ENCODE data around the gene SSBP2. TPM values are rescaled to one million over a fixed set of nuclear protein-coding genes. Genes with fewer than 3 reads are reported as not detected.
"Not testable (repeated sequence)": the region's sequence is repeated elsewhere in the genome, so short reads cannot be mapped to it uniquely, and the experiment has no call there.

Gene SSBP2
- total and polyA plus RNA-seq, 2 donors (not counting 1 experiment from before 2014, with no cell fraction given) = 44.4 to 63.1 TPM

DNA sequence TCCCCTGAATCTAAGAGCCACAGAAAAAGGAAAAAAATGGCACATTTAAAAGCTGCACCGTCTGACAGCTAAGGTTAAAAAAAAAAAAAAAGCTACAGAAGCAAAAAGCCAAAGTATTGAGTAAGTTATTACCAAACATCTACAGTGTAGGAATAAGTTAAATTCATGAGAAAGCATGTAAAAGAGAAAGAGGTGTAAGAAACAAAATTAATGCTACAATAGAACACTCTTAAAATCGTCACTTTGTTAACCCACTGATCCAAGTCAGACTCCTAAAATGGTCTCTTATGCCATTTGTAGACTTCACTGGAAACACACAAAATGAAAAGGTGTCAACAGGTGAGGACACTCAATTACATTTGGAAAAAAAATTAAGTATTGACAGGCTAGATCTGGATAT, 120.2 kb downstream of the SSBP2 start:
- no peak overlapping the region for H3K4me2 ChIP-seq (ENCODE audit: extremely low read depth, insufficient read depth, low read length)
- H2AFZ ChIP-seq (ENCODE audit: low read length) = no peak overlapping the region
- no peak overlapping the region for H3K27ac ChIP-seq (ENCODE audit: insufficient read depth, low read length)

DNA sequence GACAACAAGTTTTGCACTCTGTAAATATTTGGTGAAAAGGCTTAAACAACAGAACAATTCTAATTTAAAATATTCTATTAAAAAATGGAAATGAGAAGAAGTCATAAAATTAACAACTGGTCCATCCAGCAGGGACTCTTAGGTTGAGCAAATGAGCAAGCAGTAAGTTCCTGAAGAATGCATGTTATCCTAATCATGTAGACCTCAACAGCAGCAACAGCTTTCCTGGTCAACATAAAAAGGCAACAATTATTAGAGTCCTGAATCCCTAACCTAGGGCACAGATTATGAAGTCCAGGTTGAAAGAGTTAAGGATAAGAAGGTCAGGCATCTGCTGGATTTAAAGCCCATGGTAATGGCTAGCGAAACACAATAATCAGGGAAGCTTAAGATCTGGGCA, 120.9 kb downstream of the SSBP2 start:
- Histone ChIP-seq H3K4me1 (ENCODE audit: control insufficient read depth, extremely low read depth, insufficient read depth, low read length) (peaks cover 8% of the 10 kb centered on the region), H2AFZ (ENCODE audit: low read length) (no peak overlapping the region), H3K36me3 (ENCODE audit: control insufficient read depth, insufficient read depth, low read length) (no peaks in the 10 kb centered on the region), H3K9ac (ENCODE audit: insufficient read depth, low read length) (no peak overlapping the region), H3K27me3 (ENCODE audit: control insufficient read depth, insufficient read depth, low read length) (no peaks in the 10 kb centered on the region), H3K27ac (ENCODE audit: insufficient read depth, low read length) (no peak overlapping the region), H3K79me2 (ENCODE audit: control insufficient read depth, insufficient read depth, low read length) (no peaks in the 10 kb centered on the region), H4K20me1 (ENCODE audit: control insufficient read depth, extremely low read depth, insufficient read depth, low read length) (no peaks in the 10 kb centered on the region), H3K4me3 (replicated peaks in 1 of 4; ENCODE audit: control extremely low read depth in 1 of 4, insufficient read depth in 1 of 4, low read depth in 3 of 4, low read length in 4 of 4) (no peak overlapping the region), H3K9me3 (ENCODE audit: control insufficient read depth, insufficient read depth, low read depth, low read length) (no peaks in the 10 kb centered on the region), H3K4me2 (ENCODE audit: extremely low read depth, insufficient read depth, low read length) (no peak overlapping the region)
- DNase-seq (ENCODE audit: low read depth in 2 of 2) = peak in 1 of 2 donors; percentile 13
- no peak for TF ChIP-seq EZH2 (IDR thresholded peaks at IDR 0.05; ENCODE audit: low read length, missing control alignments)
- TF ChIP-seq, protein P1, sequence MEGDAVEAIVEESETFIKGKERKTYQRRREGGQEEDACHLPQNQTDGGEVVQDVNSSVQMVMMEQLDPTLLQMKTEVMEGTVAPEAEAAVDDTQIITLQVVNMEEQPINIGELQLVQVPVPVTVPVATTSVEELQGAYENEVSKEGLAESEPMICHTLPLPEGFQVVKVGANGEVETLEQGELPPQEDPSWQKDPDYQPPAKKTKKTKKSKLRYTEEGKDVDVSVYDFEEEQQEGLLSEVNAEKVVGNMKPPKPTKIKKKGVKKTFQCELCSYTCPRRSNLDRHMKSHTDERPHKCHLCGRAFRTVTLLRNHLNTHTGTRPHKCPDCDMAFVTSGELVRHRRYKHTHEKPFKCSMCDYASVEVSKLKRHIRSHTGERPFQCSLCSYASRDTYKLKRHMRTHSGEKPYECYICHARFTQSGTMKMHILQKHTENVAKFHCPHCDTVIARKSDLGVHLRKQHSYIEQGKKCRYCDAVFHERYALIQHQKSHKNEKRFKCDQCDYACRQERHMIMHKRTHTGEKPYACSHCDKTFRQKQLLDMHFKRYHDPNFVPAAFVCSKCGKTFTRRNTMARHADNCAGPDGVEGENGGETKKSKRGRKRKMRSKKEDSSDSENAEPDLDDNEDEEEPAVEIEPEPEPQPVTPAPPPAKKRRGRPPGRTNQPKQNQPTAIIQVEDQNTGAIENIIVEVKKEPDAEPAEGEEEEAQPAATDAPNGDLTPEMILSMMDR (conservative IDR thresholded peaks at IDR 0.05 in 1 of 2, IDR thresholded peaks at IDR 0.05 in 1 of 2; ENCODE audit: low read depth in 1 of 2, low read length in 2 of 2) = no peak

More for the DNA sequence above, 120.2 kb downstream of the SSBP2 start:
- no peak for TF ChIP-seq EZH2 (IDR thresholded peaks at IDR 0.05; ENCODE audit: low read length, missing control alignments)
- TF ChIP-seq, protein P1 (conservative IDR thresholded peaks at IDR 0.05 in 1 of 2, IDR thresholded peaks at IDR 0.05 in 1 of 2; ENCODE audit: low read depth in 1 of 2, low read length in 2 of 2) = no peak
- DNase-seq (ENCODE audit: low read depth in 2 of 2) = no peak
- Histone ChIP-seq H3K27me3 (ENCODE audit: control insufficient read depth, insufficient read depth, low read length) (no peaks in the 10 kb centered on the region), H3K9ac (ENCODE audit: insufficient read depth, low read length) (no peak overlapping the region), H3K9me3 (ENCODE audit: control insufficient read depth, insufficient read depth, low read depth, low read length) (no peaks in the 10 kb centered on the region), H3K79me2 (ENCODE audit: control insufficient read depth, insufficient read depth, low read length) (no peaks in the 10 kb centered on the region), H3K4me1 (ENCODE audit: control insufficient read depth, extremely low read depth, insufficient read depth, low read length) (peaks cover 8% of the 10 kb centered on the region), H3K4me3 (replicated peaks in 1 of 4; ENCODE audit: control extremely low read depth in 1 of 4, insufficient read depth in 1 of 4, low read depth in 3 of 4, low read length in 4 of 4) (no peak overlapping the region), H3K36me3 (ENCODE audit: control insufficient read depth, insufficient read depth, low read length) (no peaks in the 10 kb centered on the region), H4K20me1 (ENCODE audit: control insufficient read depth, extremely low read depth, insufficient read depth, low read length) (no peaks in the 10 kb centered on the region)

DNA sequence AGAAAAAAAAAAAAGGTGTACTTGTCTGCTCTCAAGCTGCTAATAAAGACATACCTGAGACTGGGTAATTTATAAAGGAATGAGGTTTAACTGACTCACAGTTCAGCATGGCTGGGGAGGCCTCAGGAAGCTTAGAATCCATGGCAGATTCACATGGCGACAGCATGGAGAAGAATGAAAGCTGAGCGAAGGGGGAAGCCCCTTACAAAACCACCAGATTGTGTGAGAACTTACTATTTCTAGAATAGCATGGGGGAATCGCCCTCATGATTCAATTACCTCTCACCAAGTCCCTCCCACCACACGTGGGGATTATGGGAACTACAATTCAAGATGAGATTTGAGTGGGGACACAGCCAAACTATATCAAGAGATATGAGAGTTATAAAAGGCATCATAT, 122.8 kb downstream of the SSBP2 start:
- H3K4me2 ChIP-seq (ENCODE audit: extremely low read depth, insufficient read depth, low read length); H3K4me3 ChIP-seq (replicated peaks in 1 of 4; ENCODE audit: control extremely low read depth in 1 of 4, insufficient read depth in 1 of 4, low read depth in 3 of 4, low read length in 4 of 4); H3K4me1 ChIP-seq (ENCODE audit: control insufficient read depth, extremely low read depth, insufficient read depth, low read length); H4K20me1 ChIP-seq (ENCODE audit: control insufficient read depth, extremely low read depth, insufficient read depth, low read length); H3K27ac ChIP-seq (ENCODE audit: insufficient read depth, low read length); H3K9me3 ChIP-seq (ENCODE audit: control insufficient read depth, insufficient read depth, low read depth, low read length); H3K36me3 ChIP-seq (ENCODE audit: control insufficient read depth, insufficient read depth, low read length); H3K9ac ChIP-seq (ENCODE audit: insufficient read depth, low read length); H3K79me2 ChIP-seq (ENCODE audit: control insufficient read depth, insufficient read depth, low read length); H3K27me3 ChIP-seq (ENCODE audit: control insufficient read depth, insufficient read depth, low read length); H2AFZ ChIP-seq (ENCODE audit: low read length): not testable (repeated sequence)
- DNase-seq (ENCODE audit: low read depth in 2 of 2) = peak in 1 of 2 donors; percentile 11
